Liver (tissue), 9 donors: Measurements from ENCODE around the gene PRSS27. TPM values are rescaled to one million over a fixed set of nuclear protein-coding genes. Genes with fewer than 3 reads are reported as not detected.

Source experiments
- DNase-seq: peaks from one replicate; pipeline ENCODE4 v3.0.0-alpha.2; 2017; ENCODE audit warnings: low spot score
- H3K27ac ChIP-seq, 2 donors: one replicate each; pipeline ENCODE4 v1.7.0; 2013; ENCODE audit warnings: inconsistent platforms in 2 of 2, low read length in 2 of 2, control low read depth in 1 of 2, low read depth in 1 of 2, mild to moderate bottlenecking in 1 of 2
- H3K27me3 ChIP-seq, 4 donors: one replicate each; pipeline versions ENCODE4 v1.6.1 to v1.7.0; 2013; ENCODE audit warnings: low read length in 3 of 4, inconsistent platforms in 1 of 4, mild to moderate bottlenecking in 1 of 4, moderate library complexity in 1 of 4; ENCODE audit not compliant: control insufficient read depth in 4 of 4, insufficient read depth in 4 of 4
- H3K36me3 ChIP-seq, 4 donors: one replicate each; pipeline versions ENCODE4 v1.6.1 to v1.7.0; 2013; ENCODE audit warnings: low read length in 3 of 4, mild to moderate bottlenecking in 3 of 4, low read depth in 1 of 4, moderate library complexity in 1 of 4; ENCODE audit not compliant: control insufficient read depth in 4 of 4, insufficient read depth in 3 of 4
- H3K4me1 ChIP-seq, 4 donors: one replicate each; pipeline versions ENCODE4 v1.6.1 to v1.7.0; 2013; ENCODE audit warnings: low read length in 3 of 4, mild to moderate bottlenecking in 3 of 4, moderate library complexity in 1 of 4; ENCODE audit not compliant: control insufficient read depth in 4 of 4, insufficient read depth in 4 of 4
- H3K4me3 ChIP-seq, 3 donors: one replicate each; pipeline versions ENCODE4 v1.6.1 to v1.7.0; 2013; ENCODE audit warnings: low read length in 3 of 3, control low read depth in 1 of 3, low read depth in 1 of 3, mild to moderate bottlenecking in 1 of 3
- H3K9ac ChIP-seq, 2 donors: one replicate each; pipeline ENCODE4 v1.7.0; 2013; ENCODE audit warnings: low read length in 2 of 2, mild to moderate bottlenecking in 2 of 2, moderate library complexity in 2 of 2, control low read depth in 1 of 2, low read depth in 1 of 2
- H3K9me3 ChIP-seq, 4 donors: one replicate each; pipeline versions ENCODE4 v1.6.1 to v1.7.0; 2013; ENCODE audit warnings: low read length in 3 of 4; ENCODE audit not compliant: control insufficient read depth in 4 of 4
- ATF3 ChIP-seq: IDR thresholded peaks from 2 replicates; pipeline ENCODE4 v1.6.1; 2016; ENCODE audit warnings: antibody characterized with exemption
- CTCF ChIP-seq: fragments of 150-350 bp; IDR thresholded peaks from 2 replicates; pipeline ENCODE4 v1.5.1; 2017; ENCODE audit warnings: improper control_type of control experiment, low read depth, low read length; ENCODE audit not compliant: missing input control
- FOXA1 ChIP-seq: IDR thresholded peaks from 2 replicates; pipeline ENCODE4 v1.6.1; 2016; ENCODE audit warnings: antibody characterized with exemption
- FOXA2 ChIP-seq: IDR thresholded peaks from 2 replicates; pipeline ENCODE4 v1.6.1; 2016; ENCODE audit warnings: antibody characterized with exemption
- HNF4G ChIP-seq: IDR thresholded peaks from 2 replicates; pipeline ENCODE4 v1.6.1; 2016; ENCODE audit warnings: antibody characterized with exemption
- JUND ChIP-seq, 2 donors: IDR thresholded peaks; 2 replicates each; pipeline ENCODE4 v1.6.1; 2016; ENCODE audit warnings: antibody characterized with exemption in 2 of 2
- MAX ChIP-seq: IDR thresholded peaks from 2 replicates; pipeline ENCODE4 v1.6.1; 2016; ENCODE audit warnings: antibody characterized with exemption
- NR2F2 ChIP-seq: IDR thresholded peaks from 2 replicates; pipeline ENCODE4 v1.6.1; 2016; ENCODE audit warnings: antibody characterized with exemption
- RAD21 ChIP-seq, 2 donors: IDR thresholded peaks; 2 replicates each; pipeline ENCODE4 v1.6.1; 2016; ENCODE audit warnings: antibody characterized with exemption in 2 of 2, mild to moderate bottlenecking in 2 of 2
- REST ChIP-seq: IDR thresholded peaks from 2 replicates; pipeline ENCODE4 v1.6.1; 2016; ENCODE audit warnings: antibody characterized with exemption, mild to moderate bottlenecking
- RXRA ChIP-seq, 2 donors: IDR thresholded peaks; 2 replicates each; pipeline ENCODE4 v1.6.1; 2017 to 2018; ENCODE audit warnings: antibody characterized with exemption in 2 of 2, mild to moderate bottlenecking in 1 of 2
- SP1 ChIP-seq: IDR thresholded peaks from 2 replicates; pipeline ENCODE4 v1.6.1; 2018; ENCODE audit warnings: antibody characterized with exemption, mild to moderate bottlenecking
- YY1 ChIP-seq: IDR thresholded peaks from 2 replicates; pipeline ENCODE4 v1.6.1; 2016; ENCODE audit warnings: antibody characterized with exemption, mild to moderate bottlenecking
- WGBS: extraction: QIAGEN DNeasy Blood & Tissue Kit; methylation state at CpG from one replicate; pipeline ENCODE4 v1.1.7; 2013; 5-methylcytosine and 5-hydroxymethylcytosine counted together
- polyA plus RNA-seq, 2 donors: library from polyadenylated mRNA; stranded (reverse) in 1 of 2; unstranded in 1 of 2; fragments of 200-250 nt in 1 of 2; fragments of >200 nt in 1 of 2; fragmentation: Nextera tagmentation in 1 of 2; extraction: Ambion mirVana in 1 of 2; gene quantifications; one replicate each; pipeline versions ENCODE4 v1.2.1 to v1.2.3, GENCODE V29; 2013 to 2015
- total RNA-seq, 2 donors: library from RNA; depleted of rRNA; stranded (reverse); fragments of >200 nt; gene quantifications; one replicate each; pipeline ENCODE4 v1.2.3, GENCODE V29; 2014
- TF ChIP-seq, protein P1 (sequence below): IDR thresholded peaks from 2 replicates; pipeline ENCODE4 v1.6.1; 2016; ENCODE audit warnings: antibody characterized with exemption
- donor health status: healthy.
- donor health status: healthy.
- donor health status: healthy.
- donor health status: healthy.
- donor health status: healthy.

Gene PRSS27
- total and polyA plus RNA-seq, 4 donors = 0.05 to 1.5 (median 0.22) TPM; not detected in 1

- H3K4me1 ChIP-seq = no peaks in the 10 kb centered on the region
- no peak overlapping the region for H3K9ac ChIP-seq
- WGBS = 93% methylated on average over 11 of the region's 11 CpGs
- H3K9me3 ChIP-seq = no peaks in the 10 kb centered on the region
- no peaks in the 10 kb centered on the region for H3K36me3 ChIP-seq
- H3K27me3 ChIP-seq = no peaks in the 10 kb centered on the region
- no peak for DNase-seq
- H3K4me3 ChIP-seq = no peak overlapping the region
- TF ChIP-seq RAD21 (IDR thresholded peaks at IDR 0.05) (no peak), JUND (IDR thresholded peaks at IDR 0.05) (no peak), REST (no peak), SP1 (no peak), NR2F2 (no peak), ATF3 (no peak), MAX (no peak)
- TF ChIP-seq, protein P1, sequence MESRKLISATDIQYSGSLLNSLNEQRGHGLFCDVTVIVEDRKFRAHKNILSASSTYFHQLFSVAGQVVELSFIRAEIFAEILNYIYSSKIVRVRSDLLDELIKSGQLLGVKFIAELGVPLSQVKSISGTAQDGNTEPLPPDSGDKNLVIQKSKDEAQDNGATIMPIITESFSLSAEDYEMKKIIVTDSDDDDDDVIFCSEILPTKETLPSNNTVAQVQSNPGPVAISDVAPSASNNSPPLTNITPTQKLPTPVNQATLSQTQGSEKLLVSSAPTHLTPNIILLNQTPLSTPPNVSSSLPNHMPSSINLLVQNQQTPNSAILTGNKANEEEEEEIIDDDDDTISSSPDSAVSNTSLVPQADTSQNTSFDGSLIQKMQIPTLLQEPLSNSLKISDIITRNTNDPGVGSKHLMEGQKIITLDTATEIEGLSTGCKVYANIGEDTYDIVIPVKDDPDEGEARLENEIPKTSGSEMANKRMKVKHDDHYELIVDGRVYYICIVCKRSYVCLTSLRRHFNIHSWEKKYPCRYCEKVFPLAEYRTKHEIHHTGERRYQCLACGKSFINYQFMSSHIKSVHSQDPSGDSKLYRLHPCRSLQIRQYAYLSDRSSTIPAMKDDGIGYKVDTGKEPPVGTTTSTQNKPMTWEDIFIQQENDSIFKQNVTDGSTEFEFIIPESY = no peak
- no peak overlapping the region for H3K27ac ChIP-seq
Measured at GRCh38 chr16:2736476-2737237, 16.6 kb upstream of the PRSS27 start.

GRCh38 chr16:2734844-2735515 is 15.0 kb upstream of the PRSS27 start:
- Histone ChIP-seq H3K36me3 (no peaks in the 10 kb centered on the region), H3K4me1 (no peaks in the 10 kb centered on the region), H3K9me3 (no peaks in the 10 kb centered on the region), H3K27me3 (no peaks in the 10 kb centered on the region), H3K9ac (no peak overlapping the region), H3K27ac (no peak overlapping the region), H3K4me3 (no peak overlapping the region)
- 76% methylated on average over 10 of the region's 10 CpGs for WGBS
- no peak for DNase-seq
- TF ChIP-seq CTCF (no peak), REST (no peak), FOXA2 (no peak), MAX (no peak), YY1 (no peak), HNF4G (no peak), RXRA (IDR thresholded peaks at IDR 0.05) (no peak), FOXA1 (no peak), ATF3 (no peak)
- TF ChIP-seq, protein P1 = no peak
